CD14-positive monocyte (primary cell): ENCODE data around the gene BFSP1. TPM values are rescaled to one million over a fixed set of nuclear protein-coding genes. Genes with fewer than 3 reads are reported as not detected.

Source experiments
- DNase-seq, 3 donors: peaks; one replicate each; pipeline ENCODE4 v3.0.0-alpha.2; 2011 to 2022
- H2AFZ ChIP-seq: 2 replicates; pipeline ENCODE4 v1.6.0; 2012; ENCODE audit warnings: mild to moderate bottlenecking, low read depth, low read length, inconsistent platforms; ENCODE audit not compliant: insufficient read depth, poor library complexity, severe bottlenecking
- H3K27ac ChIP-seq, 2 donors: 1 replicate in 1 of 2; 2 replicates in 1 of 2; pipeline ENCODE4 v1.5.1; 2012 to 2013; ENCODE audit warnings: low read length in 2 of 2, control low read depth in 1 of 2, inconsistent platforms in 1 of 2, low read depth in 1 of 2, mild to moderate bottlenecking in 1 of 2
- H3K27me3 ChIP-seq, 2 donors: one replicate each; pipeline versions ENCODE4 v1.6.0 to v1.6.1; 2011 to 2013; ENCODE audit warnings: low read length in 2 of 2; ENCODE audit not compliant: control insufficient read depth in 2 of 2, insufficient read depth in 2 of 2
- H3K36me3 ChIP-seq, 2 donors: replicated peaks in 1 of 2; 1 replicate in 1 of 2; 2 replicates in 1 of 2; pipeline versions ENCODE4 v1.5.1 to v1.6.1; 2012 to 2013; ENCODE audit warnings: low read length in 2 of 2, control low read depth in 1 of 2, inconsistent platforms in 1 of 2, mild to moderate bottlenecking in 1 of 2; ENCODE audit not compliant: insufficient read depth in 2 of 2, control insufficient read depth in 1 of 2
- H3K4me1 ChIP-seq, 2 donors: 1 replicate in 1 of 2; 2 replicates in 1 of 2; pipeline versions ENCODE4 v1.5.1 to v1.6.1; 2012 to 2013; ENCODE audit warnings: low read length in 2 of 2, control low read depth in 1 of 2, inconsistent platforms in 1 of 2, mild to moderate bottlenecking in 1 of 2, moderate library complexity in 1 of 2; ENCODE audit not compliant: insufficient read depth in 2 of 2, control insufficient read depth in 1 of 2
- H3K4me2 ChIP-seq: replicated peaks from 2 replicates; pipeline ENCODE3; 2012; ENCODE audit warnings: low read length, moderate library complexity, mild to moderate bottlenecking; ENCODE audit not compliant: poor library complexity, severe bottlenecking; ENCODE audit errors: extremely low read depth
- H3K4me3 ChIP-seq, 3 experiments: fragments of 200-600 bp in 1 of 3; sonication (generic) in 1 of 3; replicated peaks in 1 of 3; 1 replicate in 2 of 3; 2 replicates in 1 of 3; pipeline ENCODE4 v1.5.1; 2011 to 2013; ENCODE audit warnings: low read length in 3 of 3, mild to moderate bottlenecking in 3 of 3, control low read depth in 2 of 3, low read depth in 2 of 3, inconsistent platforms in 1 of 3, moderate library complexity in 1 of 3
- H3K79me2 ChIP-seq: 2 replicates; pipeline ENCODE4 v1.6.0; 2012; ENCODE audit warnings: mild to moderate bottlenecking, control low read depth, inconsistent platforms, low read length, moderate library complexity; ENCODE audit not compliant: insufficient read depth
- H3K9ac ChIP-seq: 2 replicates; pipeline ENCODE4 v1.6.0; 2017; ENCODE audit warnings: low read length, mild to moderate bottlenecking; ENCODE audit not compliant: insufficient read depth, poor library complexity, severe bottlenecking
- H3K9me3 ChIP-seq, 2 donors: replicated peaks in 1 of 2; 1 replicate in 1 of 2; 2 replicates in 1 of 2; pipeline versions ENCODE4 v1.5.1 to v1.6.1; 2012 to 2013; ENCODE audit warnings: low read length in 2 of 2, control low read depth in 1 of 2; ENCODE audit not compliant: control insufficient read depth in 1 of 2, insufficient read depth in 1 of 2
- H4K20me1 ChIP-seq: 2 replicates; pipeline ENCODE4 v1.6.0; 2012; ENCODE audit warnings: mild to moderate bottlenecking, low read length, control low read depth, moderate library complexity; ENCODE audit not compliant: insufficient read depth
- H3K27ac Mint-ChIP-seq, 7 donors: one replicate each; pipeline ENCODE4 v1.8.0; 2020; ENCODE audit warnings: mild to moderate bottlenecking in 7 of 7, mixed read lengths in 7 of 7, moderate library complexity in 6 of 7, inconsistent platforms in 2 of 7
- H3K27me3 Mint-ChIP-seq, 3 donors: one replicate each; pipeline ENCODE4 v1.8.0; 2021 to 2022; ENCODE audit warnings: low read depth in 3 of 3, mild to moderate bottlenecking in 3 of 3, mixed read lengths in 3 of 3, moderate library complexity in 3 of 3, inconsistent platforms in 1 of 3
- H3K36me3 Mint-ChIP-seq, 2 donors: one replicate each; pipeline ENCODE4 v1.8.0; 2020; ENCODE audit warnings: mixed read lengths in 2 of 2, inconsistent platforms in 1 of 2, mild to moderate bottlenecking in 1 of 2
- H3K4me1 Mint-ChIP-seq: one replicate; pipeline ENCODE4 v1.8.0; 2020; ENCODE audit warnings: mild to moderate bottlenecking, mixed read lengths
- H3K4me3 Mint-ChIP-seq, 2 donors: one replicate each; pipeline ENCODE4 v1.8.0; 2020; ENCODE audit warnings: mild to moderate bottlenecking in 2 of 2, mixed read lengths in 2 of 2, moderate library complexity in 1 of 2
- H3K9me3 Mint-ChIP-seq, 7 donors: one replicate each; pipeline ENCODE4 v1.8.0; 2020 to 2022; ENCODE audit warnings: mixed read lengths in 7 of 7, mild to moderate bottlenecking in 6 of 7, moderate library complexity in 6 of 7, inconsistent platforms in 2 of 7
- WGBS: methylation state at CpG from one replicate; pipeline ENCODE4 v1.1.5; 2013; ENCODE audit warnings: missing lambda C conversion rate; ENCODE audit not compliant: insufficient coverage; 5-methylcytosine and 5-hydroxymethylcytosine counted together
- intact Hi-C, 2 donors: fragments of 100-400 bp; cut with micrococcal nuclease; formaldehyde crosslinking; loops; one replicate each; pipeline versions ENCODE4 v1.15.0 to v1.15.1; 2023
- polyA plus RNA-seq, 3 donors: library from polyadenylated mRNA; depleted of rRNA in 1 of 3; unstranded in 2 of 3; stranded (reverse) in 1 of 3; fragments of 300-500 nt in 2 of 3; fragments of >200 nt in 1 of 3; fragmentation: Illumina TruSeq in 2 of 3; gene quantifications; 1 replicate in 2 of 3; 2 replicates in 1 of 3; pipeline ENCODE4 v1.2.3, GENCODE V29; 2012 to 2021
- TF ChIP-seq, protein P1 (sequence below): fragments of 200-600 bp; IDR thresholded peaks from one replicate; pipeline ENCODE4 v1.8.0; 2022; ENCODE audit warnings: antibody characterized with exemption, mild to moderate bottlenecking

BFSP1 gene
- polyA plus RNA-seq, 3 donors, result not detected

DNA sequence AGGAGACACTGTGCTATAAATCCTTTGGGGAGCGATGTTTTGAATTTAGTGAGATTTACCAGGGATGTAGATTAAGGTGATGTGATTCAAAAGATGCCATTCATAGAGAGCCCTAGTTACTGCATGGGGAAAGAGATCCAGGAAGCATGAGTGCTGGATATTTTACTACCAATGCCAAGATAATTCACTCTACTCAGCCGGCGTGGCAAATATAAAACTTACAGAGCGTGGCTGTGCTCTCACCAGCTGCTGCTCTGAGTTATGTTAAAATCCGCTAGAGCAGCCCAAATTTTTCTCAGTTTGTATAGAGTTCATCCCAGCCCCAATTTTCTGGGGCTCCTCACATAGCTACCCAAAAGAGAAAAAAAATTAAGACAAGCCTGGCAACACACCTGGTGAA, 48.6 kb downstream of the BFSP1 start:
- no peaks in the 10 kb centered on the region for H3K36me3 ChIP-seq
- Mint-ChIP-seq H3K27ac (no peak overlapping the region), H3K36me3 (no peaks in the 10 kb centered on the region), H3K9me3 (peaks cover 0 to 6% (median 0%) of the 10 kb centered on the region in 7 donors), H3K4me3 (no peak overlapping the region), H3K4me1 (no peaks in the 10 kb centered on the region), H3K27me3 (peaks cover 2 to 7% (median 5%) of the 10 kb centered on the region in 3 donors)
- TF ChIP-seq, protein P1, sequence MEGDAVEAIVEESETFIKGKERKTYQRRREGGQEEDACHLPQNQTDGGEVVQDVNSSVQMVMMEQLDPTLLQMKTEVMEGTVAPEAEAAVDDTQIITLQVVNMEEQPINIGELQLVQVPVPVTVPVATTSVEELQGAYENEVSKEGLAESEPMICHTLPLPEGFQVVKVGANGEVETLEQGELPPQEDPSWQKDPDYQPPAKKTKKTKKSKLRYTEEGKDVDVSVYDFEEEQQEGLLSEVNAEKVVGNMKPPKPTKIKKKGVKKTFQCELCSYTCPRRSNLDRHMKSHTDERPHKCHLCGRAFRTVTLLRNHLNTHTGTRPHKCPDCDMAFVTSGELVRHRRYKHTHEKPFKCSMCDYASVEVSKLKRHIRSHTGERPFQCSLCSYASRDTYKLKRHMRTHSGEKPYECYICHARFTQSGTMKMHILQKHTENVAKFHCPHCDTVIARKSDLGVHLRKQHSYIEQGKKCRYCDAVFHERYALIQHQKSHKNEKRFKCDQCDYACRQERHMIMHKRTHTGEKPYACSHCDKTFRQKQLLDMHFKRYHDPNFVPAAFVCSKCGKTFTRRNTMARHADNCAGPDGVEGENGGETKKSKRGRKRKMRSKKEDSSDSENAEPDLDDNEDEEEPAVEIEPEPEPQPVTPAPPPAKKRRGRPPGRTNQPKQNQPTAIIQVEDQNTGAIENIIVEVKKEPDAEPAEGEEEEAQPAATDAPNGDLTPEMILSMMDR, result no peak
- 90% methylated on average over 2 of the region's 5 CpGs for WGBS
- H3K27ac ChIP-seq, result no peak overlapping the region
- DNase-seq, result no peak
- no peaks in the 10 kb centered on the region for H4K20me1 ChIP-seq
- H3K4me2 ChIP-seq, result no peak overlapping the region
- peaks cover 0 to 3% of the 10 kb centered on the region in 2 donors for H3K27me3 ChIP-seq
- no peak overlapping the region for H3K4me3 ChIP-seq
- no peaks in the 10 kb centered on the region for H3K9me3 ChIP-seq
- no peaks in the 10 kb centered on the region for H3K4me1 ChIP-seq
- no peaks in the 10 kb centered on the region for H3K79me2 ChIP-seq
- intact Hi-C loops, result no loop called here
- H3K9ac ChIP-seq, result no peak overlapping the region
- H2AFZ ChIP-seq, result no peak overlapping the region

DNA sequence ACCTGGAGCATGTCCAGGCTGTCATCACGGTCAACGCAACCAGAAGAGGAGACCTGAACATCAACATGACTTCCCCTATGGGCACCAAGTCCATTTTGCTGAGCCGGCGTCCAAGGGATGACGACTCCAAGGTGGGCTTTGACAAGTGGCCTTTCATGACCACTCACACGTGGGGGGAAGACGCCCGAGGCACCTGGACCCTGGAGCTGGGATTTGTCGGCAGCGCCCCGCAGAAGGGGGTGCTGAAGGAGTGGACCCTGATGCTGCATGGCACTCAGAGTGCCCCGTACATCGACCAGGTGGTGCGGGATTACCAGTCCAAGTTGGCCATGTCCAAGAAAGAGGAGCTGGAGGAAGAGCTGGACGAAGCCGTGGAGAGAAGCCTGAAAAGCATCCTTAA, 49.5 kb downstream of the BFSP1 start:
- H3K4me1 Mint-ChIP-seq, result no peaks in the 10 kb centered on the region
- no peak overlapping the region for H3K4me3 Mint-ChIP-seq
- Histone ChIP-seq H4K20me1 (no peaks in the 10 kb centered on the region), H3K79me2 (no peaks in the 10 kb centered on the region), H3K4me1 (no peaks in the 10 kb centered on the region), H3K9ac (no peak overlapping the region), H3K4me3 (no peak overlapping the region), H3K27ac (no peak overlapping the region), H3K9me3 (no peaks in the 10 kb centered on the region), H3K4me2 (no peak overlapping the region), H2AFZ (no peak overlapping the region), H3K27me3 (peaks cover 0 to 3% of the 10 kb centered on the region in 2 donors), H3K36me3 (no peaks in the 10 kb centered on the region)
- H3K27ac Mint-ChIP-seq, result no peak overlapping the region
- no peaks in the 10 kb centered on the region for H3K36me3 Mint-ChIP-seq
- DNase-seq, result no peak
- H3K27me3 Mint-ChIP-seq, result peaks cover 2 to 7% (median 5%) of the 10 kb centered on the region in 3 donors
- TF ChIP-seq, protein P1, result no peak
- peaks cover 0 to 6% (median 0%) of the 10 kb centered on the region in 7 donors for H3K9me3 Mint-ChIP-seq
- 95% methylated on average over 16 of the region's 16 CpGs for WGBS
- intact Hi-C loops, result no loop called here
